ENCODE results near the gene TBL1XR1. TPM values are rescaled to one million over a fixed set of nuclear protein-coding genes. Genes with fewer than 3 reads are reported as not detected.

The TBL1XR1 gene
- total and polyA plus RNA-seq, 2 of the 4 experiments (the other 2 are of a cell fraction): 25.2 to 170 TPM

- Histone ChIP-seq H2BK15ac (ENCODE audit: low read depth, low read length) (no peak overlapping the region), H3K23ac (ENCODE audit: low read depth, low read length) (no peak overlapping the region), H3K9me3 (ENCODE audit: control insufficient read depth, insufficient read depth, low read length) (peaks cover 3% of the 10 kb centered on the region; the same call in 1 of the 2 replicates), H2AK9ac (replicated peaks; ENCODE audit: low read depth, low read length, poor library complexity) (no peak overlapping the region), H3K4me2 (ENCODE audit: low read depth, low read length) (no peak overlapping the region), H3K36me3 (ENCODE audit: control insufficient read depth, insufficient read depth, low read length) (no peaks in the 10 kb centered on the region), H4K91ac (ENCODE audit: insufficient read depth, low read depth, low read length) (no peak overlapping the region), H2BK20ac (ENCODE audit: low read depth, low read length) (no peak overlapping the region), H3K9ac (ENCODE audit: low read depth, low read length) (no peak overlapping the region), H2AFZ (replicated peaks; ENCODE audit: low read length, poor library complexity) (no peak overlapping the region), H3K27me3 (ENCODE audit: control insufficient read depth, insufficient read depth, low read length) (no peaks in the 10 kb centered on the region), H3K18ac (ENCODE audit: low read depth, low read length) (no peak overlapping the region), H3K79me1 (ENCODE audit: low read depth in 1 of 2, low read length in 2 of 2) (no peaks in the 10 kb centered on the region), H3K4me3 (ENCODE audit: insufficient read depth, low read depth, low read length) (no peak overlapping the region), H3K56ac (ENCODE audit: extremely low read depth, insufficient read depth, low read length) (no peak overlapping the region), H4K8ac (ENCODE audit: low read depth in 2 of 2, low read length in 2 of 2) (no peak overlapping the region), H3K4me1 (ENCODE audit: control insufficient read depth, insufficient read depth, low read length) (no peaks in the 10 kb centered on the region), H3K9me1 (ENCODE audit: insufficient read depth, low read length) (no peaks in the 10 kb centered on the region), H2AK5ac (ENCODE audit: low read depth, low read length) (no peak overlapping the region), H4K20me1 (ENCODE audit: insufficient read depth, low read length) (no peaks in the 10 kb centered on the region), H4K5ac (ENCODE audit: low read depth, low read length) (no peak overlapping the region), H2BK120ac (ENCODE audit: low read depth, low read length) (no peak overlapping the region), H3K4ac (ENCODE audit: low read depth, low read length) (no peak overlapping the region), H3K14ac (replicated peaks; ENCODE audit: low read depth, low read length) (no peak overlapping the region), H2BK5ac (ENCODE audit: low read depth, low read length, poor library complexity, severe bottlenecking) (no peak overlapping the region), H3K27ac (ENCODE audit: insufficient read depth, low read length) (no peak overlapping the region)
- ChIA-PET POLR2A (ENCODE audit: unreplicated experiment) (no interaction called here), CTCF (no interaction called here)
- in situ Hi-C loops (cut with MboI; ENCODE audit: low sequenced_read_pairs): no loop called here
- no CpG with 5 or more reads among the region's 11 CpGs for WGBS, 2 experiments (ENCODE audit: extremely low coverage in 2 of 2, insufficient read length in 1 of 2)
- BruUV-seq (replicated peaks): no TSS peak
- intact Hi-C loops (cut with micrococcal nuclease): no loop called here
- DNase-seq (no peak), ATAC-seq (ENCODE audit: low read depth) (no peak)
- dilution Hi-C loops (cut with HindIII; ENCODE audit: low sequenced_read_pairs, unreplicated experiment): no loop called here
- TF ChIP-seq SMC3 (IDR thresholded peaks at IDR 0.05; ENCODE audit: low read depth, low read length) (no peak), RCOR1 (IDR thresholded peaks at IDR 0.05; ENCODE audit: insufficient replicate concordance, low read length) (no peak), MAFK (IDR thresholded peaks at IDR 0.05; ENCODE audit: low read depth, low read length) (no peak), FOS (IDR thresholded peaks at IDR 0.05; ENCODE audit: low read depth, low read length) (no peak), RAD21 (IDR thresholded peaks at IDR 0.05; ENCODE audit: low read length) (no peak)
Observed at GRCh38 chr3:176992565-176992964, 204.7 kb downstream of the TBL1XR1 start.

Data from IMR-90 (cell line).